NCI-H748 (cell line): ENCODE data around the gene TRNT1.
A peak's percentile ranks its signal among the peaks of the same experiment; 100 is the strongest.

Source experiments
- DNase-seq: peaks from one replicate; lab custom pipeline; 2025; ENCODE audit not compliant: unreplicated experiment; lab: John Stamatoyannopoulos, UW

Gene TRNT1

DNA sequence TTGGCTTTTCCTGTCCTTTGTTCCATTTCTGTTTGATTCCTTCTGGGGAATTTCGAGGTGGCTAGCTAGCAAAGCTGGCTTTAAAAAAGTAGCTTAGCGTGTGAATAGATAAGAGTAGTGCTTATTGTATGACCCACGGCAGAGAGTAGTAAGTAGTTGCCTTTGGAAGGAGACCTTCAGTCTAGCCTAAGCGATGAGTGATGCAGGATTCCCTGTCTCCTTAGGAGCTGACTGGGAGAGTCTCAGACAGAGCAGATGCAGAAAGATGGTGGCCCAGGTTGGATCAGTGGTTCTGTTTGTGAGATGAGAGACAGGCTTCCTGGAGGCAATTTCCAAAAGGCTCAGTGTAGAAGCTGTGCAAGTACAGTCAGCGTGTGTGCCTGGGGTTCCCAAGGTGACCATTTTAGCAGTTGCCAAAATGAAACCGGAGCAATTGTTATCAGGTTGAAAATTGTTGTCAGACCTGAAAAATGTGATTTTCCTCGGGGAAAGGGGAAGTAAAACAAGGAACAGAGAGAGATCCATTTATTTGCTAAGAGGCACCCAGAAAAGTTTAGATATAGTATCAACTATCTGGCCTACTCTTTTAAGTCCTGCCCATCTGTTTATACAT, 15.9 kb upstream of the TRNT1 start:
- peak; percentile 4 for DNase-seq

DNA sequence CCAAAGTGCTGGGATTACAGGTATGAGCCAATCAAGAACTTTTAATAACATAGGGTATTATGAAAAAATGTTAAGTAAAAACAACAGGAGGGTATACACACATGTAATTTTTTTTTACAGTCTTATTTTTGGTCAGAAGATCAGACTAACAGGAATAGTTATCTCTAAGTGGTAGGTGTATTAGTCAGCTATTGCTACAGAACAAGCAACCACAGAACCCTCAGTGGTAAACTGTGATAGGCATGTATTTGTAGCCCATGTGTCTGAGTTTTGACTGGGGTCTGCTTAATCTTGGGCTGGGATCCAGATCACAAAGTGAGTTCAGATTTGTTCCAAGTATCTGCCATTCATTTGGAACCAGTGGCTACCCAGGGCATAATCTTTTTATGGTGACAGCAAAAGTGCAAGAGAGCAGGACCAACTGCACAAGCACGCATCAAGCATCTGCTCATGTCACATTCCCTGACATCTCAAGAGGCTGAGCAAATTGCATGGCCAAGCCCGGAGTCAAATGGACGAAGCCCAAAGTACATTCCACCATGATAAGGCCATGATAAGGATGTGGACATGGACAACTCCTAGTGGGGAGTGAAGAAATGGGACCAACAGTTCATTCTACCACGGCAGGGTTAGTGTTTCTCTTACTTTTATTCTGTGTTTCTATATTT, 13.6 kb upstream of the TRNT1 start:
- DNase-seq: no peak

DNA sequence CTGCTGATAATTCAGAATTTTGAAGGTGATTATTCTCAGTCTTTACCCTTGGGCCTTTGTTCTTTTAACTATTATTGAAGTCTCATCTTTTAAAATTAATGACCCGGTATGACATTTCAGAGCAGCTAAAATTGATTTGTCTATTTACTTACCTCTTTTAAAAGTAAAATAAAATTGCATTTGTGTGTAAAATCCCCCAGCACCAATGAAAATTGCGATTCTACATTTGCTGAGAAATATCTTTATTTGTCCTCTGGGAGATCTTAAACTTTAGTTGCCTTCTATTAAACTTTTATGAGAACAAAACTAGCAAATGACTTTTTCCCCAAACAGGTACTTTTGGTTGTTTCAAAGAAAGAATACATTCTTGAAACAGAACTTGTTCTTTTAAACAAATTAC, 9.1 kb upstream of the TRNT1 start:
- DNase-seq: no peak

DNA sequence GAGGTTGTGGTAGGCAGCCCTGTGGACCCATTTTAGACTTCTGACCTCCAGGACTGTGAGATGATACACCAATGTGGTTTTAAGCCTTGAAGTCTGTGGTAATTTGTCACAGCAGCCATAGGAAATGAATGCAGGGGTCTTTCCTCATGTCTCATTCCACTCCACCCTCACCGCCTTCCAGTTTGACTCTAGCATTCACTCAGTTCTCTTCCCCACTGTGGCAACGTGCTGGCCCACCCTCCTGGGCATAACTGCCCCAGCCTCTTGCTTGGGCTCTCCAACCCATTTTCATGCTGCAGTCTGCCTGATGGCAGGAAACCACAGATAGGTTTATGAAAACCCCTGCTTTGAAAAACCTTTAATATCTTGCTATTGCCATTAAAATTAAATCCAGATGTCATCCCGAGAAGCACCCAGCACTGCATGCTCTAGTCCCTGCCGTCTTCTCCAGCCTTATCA, 7.3 kb upstream of the TRNT1 start:
- no peak for DNase-seq

DNA sequence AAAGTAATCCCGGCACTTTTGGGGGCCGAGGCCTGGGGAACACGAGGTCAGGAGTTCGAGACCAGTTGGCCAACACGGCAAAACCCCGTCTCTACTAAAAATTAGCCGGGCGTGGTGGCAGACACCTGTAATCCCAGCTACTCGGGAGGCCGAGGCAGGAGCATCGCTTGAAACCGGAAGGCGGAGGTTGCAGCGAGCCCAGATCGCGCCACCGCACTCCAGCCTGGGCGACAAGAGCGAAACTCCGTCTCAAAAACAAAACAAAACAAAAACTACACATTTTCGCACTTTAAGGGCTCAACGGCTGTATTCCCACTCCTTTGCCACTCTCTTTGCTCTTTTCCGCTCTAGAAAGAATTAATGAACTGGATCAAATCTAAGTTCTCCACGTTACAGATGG, 763 bp upstream of the TRNT1 start:
- DNase-seq: no peak

DNA sequence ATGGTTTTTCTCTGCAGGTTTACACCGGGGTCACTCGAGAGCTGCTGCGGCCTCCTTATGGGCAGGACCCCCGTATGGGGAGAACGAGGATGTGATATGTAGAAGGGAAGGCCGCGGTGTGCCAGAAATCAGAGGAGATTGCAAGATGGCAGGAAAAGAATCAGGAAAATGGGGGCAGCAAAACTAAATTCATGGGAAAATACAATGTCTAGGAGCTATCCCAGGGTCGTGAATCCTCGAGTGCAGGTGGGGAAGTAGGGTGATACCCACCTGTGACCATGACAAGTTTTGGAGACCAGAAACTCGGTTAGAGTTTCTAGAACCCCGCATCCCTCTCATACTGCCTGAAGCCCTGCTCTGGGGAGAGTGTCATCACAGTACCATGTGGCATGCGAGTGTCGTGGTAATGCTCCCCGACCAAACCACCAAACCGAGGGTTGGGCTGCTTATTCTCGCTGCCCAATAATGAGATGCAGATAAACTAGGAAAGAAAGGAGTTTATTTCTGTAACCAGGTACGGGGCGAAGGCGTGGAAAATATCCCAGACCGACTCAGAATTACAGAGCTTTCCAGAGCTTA, 781 bp downstream of the TRNT1 start:
- DNase-seq: no peak

DNA sequence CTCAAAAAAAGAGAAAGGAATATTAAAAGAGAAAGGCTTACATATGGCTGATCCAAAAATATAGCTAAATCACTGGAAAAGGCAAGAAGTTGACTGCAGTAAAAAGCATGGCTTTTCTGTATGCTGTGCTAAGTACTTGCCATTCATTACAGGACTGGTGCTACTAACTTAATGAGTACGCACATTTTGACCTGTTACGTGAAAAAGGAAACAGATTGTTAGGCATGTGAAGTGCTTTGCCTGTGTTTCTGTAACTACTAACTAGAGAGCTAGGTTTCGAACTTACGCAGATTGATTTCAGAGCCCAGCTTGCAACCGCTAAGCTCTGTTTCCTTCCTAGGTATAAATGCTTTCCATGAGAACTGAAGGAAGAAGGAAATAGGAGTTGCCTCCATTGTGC, 2.8 kb downstream of the TRNT1 start:
- DNase-seq: no peak

DNA sequence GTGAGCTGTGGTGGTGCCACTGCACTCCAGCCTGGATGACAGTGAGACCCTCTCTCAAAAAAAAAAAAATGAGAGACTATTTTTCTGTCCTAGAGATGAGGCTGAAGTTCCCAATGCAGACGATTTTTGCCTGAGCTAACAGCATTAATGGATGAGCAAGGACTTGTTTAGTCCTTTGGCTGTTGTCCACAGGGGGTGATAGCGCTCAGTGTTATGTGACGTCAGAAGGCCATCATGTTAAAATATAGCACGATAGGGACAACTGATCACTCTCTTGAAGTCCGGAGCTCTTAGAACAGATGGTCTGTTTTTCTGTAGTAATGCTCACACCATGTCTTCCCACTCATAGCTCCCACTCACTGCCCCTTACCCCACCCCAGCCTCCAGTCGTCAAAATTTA, 6.8 kb downstream of the TRNT1 start:
- no peak for DNase-seq

DNA sequence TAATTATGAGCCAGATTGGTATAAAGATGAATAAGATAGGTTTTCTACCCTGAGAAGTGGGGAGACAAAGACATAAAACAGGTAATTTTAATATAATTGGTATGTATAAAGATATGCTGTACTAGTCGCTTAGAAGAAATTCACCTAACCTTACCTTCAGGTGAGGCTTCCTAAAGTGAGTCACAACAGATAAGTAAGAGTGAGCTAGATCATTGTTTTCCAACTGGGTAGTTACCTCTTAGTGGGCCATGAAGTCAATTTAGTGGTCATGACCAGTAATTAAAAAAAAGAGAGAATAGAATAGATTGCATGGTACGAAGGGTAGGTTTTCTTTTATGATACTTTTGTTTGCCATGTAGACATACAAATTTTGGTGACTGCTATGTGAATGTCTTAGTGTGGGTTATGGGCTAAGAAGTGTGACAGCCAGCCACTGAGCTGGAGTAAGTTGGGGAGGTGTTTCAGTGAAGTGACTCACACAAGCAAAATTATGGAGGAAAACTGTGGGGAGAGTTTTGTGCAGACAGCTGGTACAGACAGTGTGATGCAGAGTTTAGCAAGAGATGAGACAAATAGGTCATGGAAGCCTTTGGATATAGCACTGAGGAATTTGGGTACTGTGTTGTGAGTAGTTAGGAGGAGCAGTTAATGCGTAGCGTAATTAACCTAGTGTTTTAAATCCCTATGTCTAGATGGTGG, 8.2 kb downstream of the TRNT1 start:
- DNase-seq: no peak

DNA sequence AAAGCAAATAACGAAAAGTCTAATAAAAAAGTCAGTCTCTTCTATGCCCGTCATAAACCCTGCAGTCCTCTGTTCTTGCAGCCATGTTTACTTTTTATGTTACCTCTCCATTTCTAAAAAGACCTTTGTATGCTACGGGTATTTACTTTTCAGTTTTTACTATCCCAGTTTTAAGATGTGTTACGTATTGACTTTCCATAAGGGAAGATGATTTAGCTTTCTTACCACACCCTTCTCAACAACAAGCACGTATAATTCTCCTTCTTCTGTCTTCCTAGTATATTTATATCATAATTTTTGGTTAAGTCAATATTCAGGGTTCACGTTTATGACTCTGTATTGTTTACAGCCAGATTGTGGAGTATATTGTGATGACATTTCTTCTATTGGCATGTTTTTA, 10.8 kb downstream of the TRNT1 start:
- DNase-seq: no peak

DNA sequence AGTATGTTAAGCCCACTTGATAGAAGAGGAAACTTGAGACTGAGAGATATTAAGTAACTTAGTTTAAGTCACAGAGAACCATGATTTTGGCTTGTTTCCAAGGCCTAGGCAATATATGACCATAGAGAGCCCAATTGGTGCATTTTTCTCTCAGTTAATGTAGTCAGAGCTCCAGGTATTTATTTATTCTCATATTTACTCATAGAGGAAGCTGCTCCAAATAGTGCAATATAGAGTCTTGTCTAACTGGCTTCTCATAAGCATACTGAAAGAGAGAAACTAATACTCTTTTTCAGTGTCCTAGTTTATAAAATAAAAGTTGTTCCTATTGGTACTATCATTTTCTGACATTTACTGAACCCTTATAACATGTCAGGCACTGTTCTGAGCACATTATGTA, 15.2 kb downstream of the TRNT1 start:
- DNase-seq: no peak

DNA sequence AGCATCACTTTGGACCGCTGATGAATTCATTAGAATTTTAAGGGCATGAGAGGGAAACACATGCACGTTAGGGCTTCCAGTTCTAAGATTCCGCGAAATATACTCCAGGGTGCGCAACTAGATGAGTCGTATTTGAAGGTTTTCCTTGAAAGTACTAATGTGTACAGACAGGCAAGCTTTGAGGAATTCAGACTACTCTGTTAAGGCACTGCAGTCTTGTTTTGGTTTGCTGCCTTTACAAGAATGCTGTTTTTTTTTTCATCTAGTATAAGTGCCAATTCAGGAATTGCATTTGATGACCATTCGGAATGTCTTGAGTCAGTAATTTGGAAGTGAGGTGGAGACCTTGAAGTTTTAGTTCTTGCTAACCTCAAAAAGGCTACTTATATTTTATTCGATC, 19.1 kb downstream of the TRNT1 start:
- DNase-seq: no peak

DNA sequence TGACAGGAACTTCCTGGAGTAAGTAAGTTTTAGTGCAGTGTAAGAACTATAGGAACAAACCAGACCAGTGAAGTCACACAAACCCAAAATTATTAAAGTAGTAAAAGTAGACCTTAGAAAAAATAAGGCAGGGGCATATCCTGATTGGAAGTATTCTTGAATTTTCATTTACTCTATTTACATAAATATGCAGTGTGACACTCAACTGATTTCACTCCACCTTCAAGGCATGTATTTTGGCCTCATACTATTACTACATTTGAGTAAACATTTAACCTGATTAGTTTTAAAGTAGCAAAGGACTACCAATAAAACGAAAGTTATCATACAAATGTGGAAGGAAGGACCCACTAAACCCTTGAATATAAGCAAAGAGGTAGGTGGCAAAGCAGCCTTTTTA, 22.8 kb downstream of the TRNT1 start:
- no peak for DNase-seq

DNA sequence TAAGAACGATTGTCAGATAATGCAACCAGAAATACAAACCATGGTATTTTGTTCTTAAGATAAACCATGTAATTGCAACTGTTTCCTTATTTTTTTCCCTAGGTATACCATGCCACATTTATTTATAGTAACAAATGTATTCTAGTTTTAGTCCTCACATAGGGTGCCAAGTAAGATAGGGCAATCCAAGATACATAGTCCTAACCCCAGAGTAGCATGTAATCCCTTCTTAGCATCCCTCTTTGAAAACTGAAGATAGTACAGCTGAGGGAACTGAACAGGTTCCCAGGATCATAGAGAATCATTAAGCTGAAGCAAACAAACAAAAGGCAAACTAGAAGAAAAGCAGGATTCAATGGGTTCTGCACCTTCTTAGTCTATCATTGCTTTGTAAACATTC, 24.8 kb downstream of the TRNT1 start:
- DNase-seq: no peak

DNA sequence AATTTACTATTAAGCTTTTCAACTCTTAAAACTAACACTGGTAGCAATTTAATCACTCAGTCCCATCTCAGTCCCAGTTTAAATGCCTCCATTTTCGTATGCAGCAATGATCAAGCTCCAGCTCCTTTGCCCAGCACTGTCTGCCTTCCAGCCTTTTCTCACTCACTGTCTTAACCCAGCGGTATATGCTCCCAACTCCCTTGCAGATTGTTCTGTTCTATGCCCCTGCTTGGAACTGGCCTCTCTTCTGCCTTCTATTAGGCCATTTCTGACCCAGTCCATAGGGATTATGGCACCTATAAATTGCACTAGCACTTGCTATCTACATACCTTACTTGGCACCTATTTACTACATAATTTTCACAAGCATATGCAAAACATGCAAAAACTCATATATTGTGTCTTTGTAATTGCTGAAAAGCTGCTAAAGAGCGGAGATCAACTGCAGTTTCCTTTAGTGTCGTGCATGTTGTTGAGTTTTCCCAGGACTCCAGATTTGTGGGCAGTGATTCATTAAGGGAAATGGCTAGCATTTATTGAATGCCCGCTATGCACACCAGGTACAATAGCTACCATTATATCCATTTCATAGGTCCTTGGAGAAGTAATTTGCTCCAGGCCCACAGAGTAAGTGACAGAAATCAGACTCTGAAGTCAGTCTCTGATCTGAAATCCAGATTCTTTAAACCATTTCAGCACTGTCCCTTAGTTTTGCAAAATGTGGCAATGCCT, 28.3 kb downstream of the TRNT1 start:
- DNase-seq: no peak

DNA sequence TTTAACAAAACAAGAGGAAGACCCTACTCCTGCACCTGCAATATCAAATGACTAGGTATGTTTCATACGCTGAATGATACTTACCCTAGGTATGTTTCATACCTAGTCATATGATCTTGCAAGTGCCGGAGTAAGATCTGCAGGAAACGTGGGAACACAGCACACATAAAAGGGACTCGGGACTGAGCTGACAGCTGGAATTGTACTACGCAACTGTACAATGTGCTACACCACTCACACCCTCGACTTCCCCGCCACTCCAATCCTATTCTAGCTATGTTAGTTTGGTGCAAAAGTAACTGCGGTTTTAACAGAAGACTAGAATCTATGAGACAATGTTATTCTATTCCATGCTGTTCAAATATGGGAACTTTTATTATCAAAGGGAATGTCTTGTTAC, 30.7 kb downstream of the TRNT1 start:
- DNase-seq: no peak

DNA sequence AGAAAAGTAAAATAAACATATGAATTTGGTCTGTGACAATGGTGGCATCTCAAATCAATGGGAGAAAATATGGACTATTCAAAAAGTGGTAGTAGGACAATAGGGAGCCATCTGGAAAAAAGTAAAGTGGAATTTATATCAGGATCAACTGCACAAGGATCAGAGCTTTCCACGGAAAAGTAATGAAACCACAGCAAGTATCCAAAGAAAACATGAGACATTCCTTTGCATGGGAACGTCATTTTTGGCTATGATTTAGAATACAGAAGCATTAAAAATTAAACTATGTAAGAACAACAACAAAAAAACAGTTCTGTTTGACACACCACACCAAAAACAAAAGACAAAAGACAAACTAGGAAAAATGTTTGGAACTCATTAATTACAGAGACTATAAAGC, 34.1 kb downstream of the TRNT1 start:
- no peak for DNase-seq

DNA sequence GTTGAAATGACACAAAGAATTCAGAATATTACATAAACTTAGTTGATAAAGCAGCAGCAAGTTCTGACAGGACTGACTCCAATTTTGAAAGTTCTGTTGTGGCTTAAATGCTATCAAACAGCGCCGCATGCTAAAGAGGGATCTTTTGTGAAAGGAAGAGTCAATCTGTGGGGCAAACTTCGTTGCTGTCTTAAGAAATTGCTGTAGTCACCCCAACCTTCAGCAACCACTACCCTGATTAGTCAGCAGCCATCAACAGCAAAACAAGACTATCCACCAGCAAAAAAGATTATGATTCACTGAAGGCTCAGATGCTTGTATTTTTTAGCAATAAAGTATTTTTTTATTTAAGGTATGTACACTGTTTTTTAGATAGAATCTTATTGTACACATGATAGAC, 38.5 kb downstream of the TRNT1 start:
- DNase-seq: no peak

DNA sequence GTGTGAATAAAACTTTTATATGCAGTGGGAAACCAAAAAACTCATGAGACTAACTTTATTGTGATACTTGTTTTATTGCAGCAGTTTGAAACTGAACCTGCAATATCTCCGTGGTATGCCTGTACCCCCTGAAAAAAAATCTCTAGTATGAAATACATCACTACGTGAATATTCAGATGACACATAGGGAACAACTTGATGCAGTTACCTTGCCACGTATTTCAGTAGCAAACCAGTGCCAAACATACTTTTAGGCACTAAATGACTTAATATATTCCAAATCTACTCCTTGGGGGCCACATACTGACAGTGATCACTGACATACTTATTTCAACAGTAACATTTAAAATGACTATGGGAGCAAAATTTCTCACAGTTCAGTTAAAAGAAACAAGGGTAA, 38.9 kb downstream of the TRNT1 start:
- no peak for DNase-seq

DNA sequence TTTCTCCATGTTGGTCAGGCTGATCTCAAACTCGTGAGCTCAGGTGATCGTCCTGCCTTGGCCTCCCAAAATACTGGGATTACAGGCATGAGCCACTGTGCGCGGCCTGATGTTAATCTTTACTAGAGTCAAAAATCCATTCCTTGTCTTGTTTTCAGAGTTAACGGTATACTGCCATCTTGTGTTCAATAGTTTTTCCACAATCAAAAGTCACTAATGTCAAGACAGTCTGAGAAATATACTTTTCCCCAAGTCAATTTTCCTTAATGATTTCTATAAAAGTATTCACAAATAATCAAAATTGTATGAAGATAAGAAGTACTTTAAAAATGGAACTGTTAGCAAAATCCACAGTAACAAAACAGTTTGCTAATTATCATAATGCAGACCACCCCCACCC, 44.3 kb downstream of the TRNT1 start:
- DNase-seq: peak; percentile 33

DNA sequence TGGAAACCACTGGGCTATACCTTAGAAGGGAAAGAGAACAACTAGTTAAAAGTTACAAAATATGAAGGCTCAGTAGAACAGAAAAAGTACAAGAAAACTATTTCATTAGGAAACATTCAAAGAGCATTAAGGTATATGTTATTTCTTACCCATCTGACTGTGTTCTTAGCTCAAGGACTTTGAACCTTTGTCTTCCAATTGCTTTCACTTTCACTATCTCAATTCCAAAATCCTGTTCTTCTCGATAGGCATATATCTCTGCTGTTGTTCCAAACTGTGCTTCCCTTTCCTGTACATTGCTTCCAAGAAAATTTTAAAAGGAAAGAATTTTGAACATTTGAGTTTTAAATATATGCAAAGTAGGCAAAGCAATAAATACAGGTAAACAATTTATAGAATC, 45.9 kb downstream of the TRNT1 start:
- no peak for DNase-seq
